DOHH2 (cell line): ENCODE measurements around the gene TBC1D14.

Experiments
- CTCF ChIP-seq: fragments of 200-600 bp; sonication (generic); IDR thresholded peaks from one replicate; pipeline ENCODE4 v1.5.1; 2014; ENCODE audit warnings: antibody characterized with exemption, mild to moderate bottlenecking, low read depth, low read length; ENCODE audit not compliant: poor library complexity, severe bottlenecking
- EZH2phosphoT487 ChIP-seq: fragments of 200-600 bp; sonication (generic); IDR thresholded peaks from 2 replicates; pipeline ENCODE4 v1.6.1; 2017; ENCODE audit warnings: borderline replicate concordance, mild to moderate bottlenecking, antibody characterized with exemption, low read length, moderate library complexity, mixed read lengths

- TF ChIP-seq CTCF (no peak), EZH2phosphoT487 (no peak)
Measured at GRCh38 chr4:6953751-6954380, 44.2 kb downstream of the TBC1D14 start.
